NCI-H524 (cell line): ENCODE measurements around the gene SETDB2.
"Not testable (repeated sequence)": the region's sequence is repeated elsewhere in the genome, so short reads cannot be mapped to it uniquely, and the experiment has no call there.

ENCODE experiments used
- DNase-seq, 2 experiments: peaks; one replicate each; lab custom pipeline; 2025; lab: John Stamatoyannopoulos, UW

The SETDB2 gene

DNA sequence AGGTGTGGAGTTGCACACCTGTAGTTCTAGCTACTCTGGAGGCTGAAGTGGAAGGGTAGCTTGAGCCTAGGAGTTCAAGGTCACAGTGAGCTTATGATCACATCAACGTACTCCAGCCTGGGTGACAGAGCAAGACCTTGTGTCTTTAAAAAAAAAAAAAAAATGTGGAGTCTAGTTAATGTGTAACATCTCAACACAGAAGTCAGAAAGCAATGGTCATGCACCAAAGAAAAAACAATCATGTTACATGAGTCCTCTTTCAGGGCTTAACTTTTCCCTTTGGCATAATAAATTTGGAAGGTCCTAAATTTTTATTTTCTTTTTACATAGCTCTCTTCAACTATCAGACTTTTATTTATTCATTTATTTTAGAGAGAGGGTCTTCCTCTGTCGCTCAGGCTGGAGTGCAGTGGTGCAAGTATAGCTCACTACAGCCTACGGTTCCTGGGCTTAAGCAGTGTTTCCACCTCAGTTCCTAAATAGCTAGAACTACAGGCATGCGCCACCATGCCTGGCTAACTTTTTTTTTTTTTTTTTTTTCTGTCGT is 22.3 kb downstream of the SETDB2 start:
- no peak for DNase-seq

DNA sequence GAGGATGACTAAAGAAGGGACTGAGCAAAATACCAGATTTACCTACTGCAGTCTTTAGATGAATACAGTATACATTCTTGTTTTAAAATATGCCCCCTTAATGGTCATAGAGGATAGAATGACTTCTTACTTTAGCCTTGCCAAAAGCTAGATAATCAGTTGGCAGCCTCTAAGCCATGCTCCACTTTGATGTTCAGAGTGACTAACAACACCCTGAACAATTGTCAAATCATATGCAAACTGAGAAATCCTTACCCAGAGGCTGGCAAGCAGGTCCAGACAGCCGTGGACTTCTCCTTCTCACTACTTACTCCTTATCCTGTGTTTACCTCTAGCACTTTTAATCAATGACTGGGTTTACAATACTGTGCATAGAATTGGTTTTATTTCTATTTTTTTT is 28.1 kb downstream of the SETDB2 start:
- DNase-seq: no peak

DNA sequence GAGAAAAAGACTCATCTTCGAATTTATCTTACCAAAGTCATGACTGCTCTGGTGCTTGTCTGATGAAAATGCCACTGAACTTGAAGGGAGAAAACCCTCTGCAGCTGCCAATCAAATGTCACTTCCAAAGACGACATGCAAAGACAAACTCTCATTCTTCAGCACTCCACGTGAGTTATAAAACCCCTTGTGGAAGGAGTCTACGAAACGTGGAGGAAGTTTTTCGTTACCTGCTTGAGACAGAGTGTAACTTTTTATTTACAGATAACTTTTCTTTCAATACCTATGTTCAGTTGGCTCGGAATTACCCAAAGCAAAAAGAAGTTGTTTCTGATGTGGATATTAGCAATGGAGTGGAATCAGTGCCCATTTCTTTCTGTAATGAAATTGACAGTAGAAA is 32.5 kb downstream of the SETDB2 start:
- DNase-seq: no peak

DNA sequence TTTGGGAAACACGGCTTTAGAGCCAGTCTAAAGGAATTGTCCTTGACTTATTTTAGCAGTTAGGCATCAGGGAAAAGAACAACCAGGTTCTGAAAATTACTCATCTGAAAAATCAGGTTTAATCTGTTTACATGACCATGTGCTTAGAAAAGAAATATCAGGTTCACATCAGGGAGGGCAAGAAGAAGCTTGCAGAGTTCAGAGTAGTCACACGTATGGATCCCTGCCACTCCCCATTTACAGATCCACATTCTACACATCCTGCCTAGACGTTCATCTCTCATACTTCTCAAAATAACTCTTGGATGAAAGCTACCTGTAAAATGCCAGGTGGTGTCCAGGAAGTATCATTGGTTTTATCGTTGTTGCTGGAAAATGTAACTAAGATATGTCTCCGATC is 37.7 kb downstream of the SETDB2 start:
- no peak for DNase-seq

DNA sequence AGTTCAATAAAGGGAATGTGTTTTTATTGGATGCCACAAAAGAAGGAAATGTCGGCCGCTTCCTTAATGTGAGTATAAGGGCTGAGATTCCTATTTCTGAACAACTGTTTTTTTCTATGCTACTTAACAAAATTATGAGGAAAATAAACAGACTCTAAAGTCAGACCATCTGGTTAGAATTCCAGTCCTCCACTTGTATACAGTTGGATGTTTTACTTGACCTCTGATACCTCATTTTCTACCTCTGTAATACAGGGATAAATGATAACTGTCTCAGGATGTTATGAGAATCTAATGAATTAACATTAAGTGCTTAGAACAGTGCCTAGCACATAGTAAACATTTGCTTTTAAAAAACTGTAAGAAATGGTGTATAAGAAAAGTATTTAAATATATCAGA is 44.5 kb downstream of the SETDB2 start:
- DNase-seq: no peak

DNA sequence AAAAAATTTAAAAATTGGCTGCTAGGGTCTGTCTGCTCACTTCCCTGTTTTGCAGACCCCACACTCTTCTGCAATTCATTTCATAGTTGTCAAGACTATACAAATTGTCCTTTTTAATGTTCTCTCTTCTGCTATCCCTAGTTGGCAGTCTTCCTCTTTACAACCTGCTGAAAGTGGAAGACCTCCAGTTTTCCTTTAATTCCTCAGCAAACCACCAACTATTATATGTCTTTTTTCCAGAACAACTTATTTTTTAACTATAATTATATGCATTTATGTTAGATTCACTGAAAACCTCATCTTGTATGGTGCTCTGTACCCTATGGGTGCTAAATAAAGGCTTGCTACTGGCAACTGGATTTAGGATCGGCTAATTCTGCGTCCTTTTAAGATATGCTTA is 50.6 kb downstream of the SETDB2 start:
- DNase-seq: no peak

DNA sequence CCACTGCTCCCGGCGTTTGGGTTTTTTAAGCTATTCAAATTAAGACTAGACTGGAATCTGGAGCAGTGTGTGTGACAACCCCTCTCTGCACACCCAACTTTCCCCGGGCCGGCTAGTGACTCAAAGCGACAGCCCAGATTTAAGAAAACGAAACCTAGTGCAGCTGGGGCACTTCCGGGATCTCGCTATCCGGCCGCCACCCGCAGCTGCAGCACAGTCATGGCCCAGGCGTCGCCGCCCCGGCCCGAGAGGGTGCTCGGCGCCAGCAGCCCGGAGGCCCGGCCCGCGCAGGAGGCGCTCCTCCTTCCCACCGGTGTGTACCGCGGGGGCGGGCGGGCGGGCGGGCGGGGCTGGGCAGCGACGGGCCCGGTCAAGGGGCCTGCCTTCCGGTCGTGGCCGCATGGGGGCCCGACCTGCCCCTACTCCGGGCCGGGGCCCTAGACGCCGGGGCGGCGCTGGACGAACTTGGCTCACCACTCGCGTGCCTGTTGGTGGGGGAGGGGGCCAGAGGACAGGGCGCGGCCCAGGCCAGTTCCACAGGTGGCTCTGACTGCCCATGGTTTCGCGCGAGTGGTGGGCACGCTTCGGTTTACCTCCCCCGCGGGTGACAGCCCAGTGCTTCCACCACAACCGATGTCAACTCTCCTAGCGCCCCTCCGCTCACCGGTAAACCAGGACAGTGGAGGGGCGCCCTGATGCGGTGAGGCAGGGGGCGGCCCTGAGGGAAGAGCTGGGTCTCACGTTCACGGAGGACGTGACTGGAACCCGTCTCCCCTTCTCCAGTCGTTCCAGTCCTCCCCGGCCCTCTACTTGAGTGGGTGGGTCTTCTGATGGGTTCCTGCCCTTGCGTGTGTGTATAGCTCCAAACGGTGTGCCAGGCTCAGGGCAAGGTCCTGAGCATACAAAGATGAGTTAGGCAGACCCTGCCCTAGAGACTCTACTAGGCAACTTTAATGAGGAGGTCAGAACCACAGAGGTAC is 52.0 kb downstream of the SETDB2 start, which contains the start of gene PHF11:
TSS of gene PHF11 (plus strand) at position 171 of the 980 bp plus-strand sequence. CDS start at position 220, 49 bp downstream.
- DNase-seq: no peak

DNA sequence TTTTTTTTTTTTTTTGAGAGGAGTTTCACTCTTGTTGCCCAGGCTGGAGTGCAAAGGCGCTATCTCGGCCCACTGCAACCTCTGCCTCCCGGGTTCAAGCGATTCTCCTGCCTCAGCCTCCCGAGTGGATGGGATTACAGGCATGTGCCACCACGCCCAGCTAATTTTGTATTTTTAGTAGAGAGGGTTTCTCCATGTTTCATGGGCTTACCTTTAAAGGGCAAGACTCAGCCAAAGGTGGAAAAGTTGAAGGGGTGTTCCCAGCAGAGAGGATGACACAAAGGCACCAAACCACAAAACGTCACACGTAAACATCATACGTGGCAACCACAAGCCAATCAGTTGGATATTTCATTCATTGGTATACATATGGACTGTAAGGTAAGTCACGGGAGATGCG is 52.8 kb downstream of the SETDB2 start:
- DNase-seq: not testable (repeated sequence)

DNA sequence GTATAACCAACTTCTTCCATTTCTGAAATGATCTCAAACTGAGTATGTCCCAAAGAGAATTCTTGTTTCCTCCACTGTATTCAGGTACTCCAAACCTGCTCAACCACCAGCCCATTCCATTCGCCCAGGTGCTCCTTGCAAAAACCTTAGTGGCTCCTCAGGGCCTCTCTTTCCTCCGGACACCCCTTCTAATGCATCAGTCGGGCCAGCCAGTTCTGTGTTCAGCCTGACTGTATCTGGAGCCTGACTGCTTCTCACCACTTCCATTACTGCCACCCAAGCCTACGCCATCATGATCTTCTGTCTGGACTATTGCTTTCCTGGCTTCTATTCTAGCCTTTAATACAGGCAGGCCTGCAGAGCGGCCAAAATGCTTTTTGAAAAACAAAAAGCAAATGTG is 53.2 kb downstream of the SETDB2 start:
- DNase-seq: no peak

DNA sequence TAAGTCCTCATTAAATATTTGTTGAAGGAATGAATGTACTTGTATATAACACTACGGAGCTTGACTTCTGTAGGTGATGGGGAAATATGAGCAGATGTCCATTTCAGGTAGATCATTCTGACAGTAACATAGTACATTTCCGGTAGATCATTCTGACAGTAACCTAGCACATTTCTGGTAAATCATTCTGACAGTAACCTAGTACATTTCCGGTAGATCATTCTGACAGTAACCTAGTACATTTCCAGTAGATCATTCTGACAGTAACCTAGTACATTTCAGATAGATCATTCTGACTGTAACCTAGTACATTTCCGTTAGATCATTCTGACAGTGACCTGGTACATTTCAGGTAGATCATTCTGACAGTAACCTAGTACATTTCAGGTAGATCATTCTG is 54.1 kb downstream of the SETDB2 start:
- DNase-seq: no peak

DNA sequence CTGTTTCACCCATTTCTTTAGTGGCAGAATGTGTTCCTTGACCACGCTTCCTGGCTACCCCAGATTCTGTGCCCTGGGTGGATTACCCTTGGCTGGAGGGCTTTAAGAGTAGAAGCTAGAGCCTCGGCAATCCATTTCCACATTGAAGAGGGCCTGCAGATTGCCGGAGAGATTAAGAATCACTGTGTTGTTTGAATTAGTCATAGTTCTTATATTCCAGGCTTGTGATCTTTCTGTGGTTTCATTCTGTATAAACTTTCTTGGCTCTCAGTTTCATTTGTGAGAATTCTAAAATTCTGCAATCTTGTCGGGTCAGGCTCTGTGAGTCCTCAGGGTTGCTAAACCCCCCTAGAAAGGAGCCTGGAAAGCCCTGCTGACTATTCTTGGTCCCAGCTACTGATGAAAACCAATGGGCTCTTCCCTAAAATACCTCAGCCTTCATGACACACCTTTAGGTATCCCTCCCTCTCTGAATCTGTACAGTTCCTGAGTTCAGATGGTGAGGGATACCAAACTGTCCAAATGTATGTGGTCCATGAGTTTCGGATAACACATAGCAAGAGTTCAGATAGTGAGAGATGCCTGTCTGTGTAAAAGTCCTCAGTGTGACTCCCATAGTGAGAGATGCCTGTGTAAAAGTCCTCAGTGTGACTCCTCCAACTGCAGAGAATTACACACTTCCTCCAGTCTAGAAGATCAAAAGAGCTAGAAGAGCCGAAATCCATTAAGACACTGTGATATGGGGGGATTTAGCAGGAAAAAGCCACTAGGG is 56.0 kb downstream of the SETDB2 start:
- no peak for DNase-seq

DNA sequence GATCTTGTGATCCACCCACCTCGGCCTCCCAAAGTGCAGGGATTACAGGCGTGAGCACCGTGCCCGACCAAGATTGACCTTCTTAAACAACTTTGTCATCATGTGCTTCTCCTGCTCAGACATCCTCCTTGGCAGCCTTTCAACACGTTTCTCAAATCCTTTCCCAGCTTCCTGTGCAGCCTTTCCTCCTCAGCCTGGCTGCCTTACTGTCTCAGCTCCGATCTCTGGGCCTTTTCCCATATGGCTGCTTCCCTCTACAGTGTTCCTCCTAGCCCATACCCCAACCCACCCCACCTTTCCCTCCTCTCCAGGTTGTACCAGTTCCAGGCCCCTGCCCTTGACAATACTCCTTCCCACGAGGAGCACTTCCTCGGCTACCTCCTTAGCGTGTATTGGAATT is 58.9 kb downstream of the SETDB2 start:
- DNase-seq: no peak

DNA sequence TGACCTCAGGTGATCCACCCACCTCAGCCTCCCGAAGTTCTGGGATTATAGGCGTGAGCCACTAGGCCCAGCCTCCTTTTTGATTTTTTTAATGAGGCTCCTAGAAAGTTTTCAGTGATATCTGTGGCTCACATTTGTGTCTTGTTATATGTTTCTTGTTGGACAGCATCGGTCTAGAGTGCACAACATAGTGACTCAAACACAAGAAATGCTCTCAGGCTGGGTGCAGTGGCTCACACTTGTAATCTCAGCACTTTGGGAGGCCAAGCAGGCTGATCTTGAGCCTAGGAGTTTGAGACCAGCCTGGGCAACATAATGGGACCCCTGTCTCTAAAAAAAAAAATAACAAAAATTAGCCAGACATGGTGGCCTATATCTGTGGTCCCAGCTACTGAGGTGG is 59.9 kb downstream of the SETDB2 start:
- DNase-seq: no peak

DNA sequence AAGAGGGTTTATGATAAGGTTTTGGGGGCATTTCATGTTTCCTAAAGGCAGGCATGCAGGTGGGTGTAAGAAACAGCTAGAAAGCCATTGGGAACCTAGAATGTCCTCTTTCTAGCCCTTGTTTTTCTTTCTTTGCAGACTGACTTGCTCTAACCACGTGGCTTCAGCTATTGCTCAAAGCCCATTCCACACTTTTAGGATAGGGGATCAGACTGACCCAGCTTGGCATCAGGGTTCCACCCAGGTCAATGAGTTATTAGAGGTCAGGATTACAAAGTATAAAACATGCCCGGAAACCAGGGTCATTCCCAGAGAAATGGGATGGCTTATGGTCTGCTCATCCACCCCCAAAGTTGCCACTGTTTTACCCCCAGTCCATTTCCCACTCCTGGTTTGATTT is 68.5 kb downstream of the SETDB2 start:
- no peak for DNase-seq

DNA sequence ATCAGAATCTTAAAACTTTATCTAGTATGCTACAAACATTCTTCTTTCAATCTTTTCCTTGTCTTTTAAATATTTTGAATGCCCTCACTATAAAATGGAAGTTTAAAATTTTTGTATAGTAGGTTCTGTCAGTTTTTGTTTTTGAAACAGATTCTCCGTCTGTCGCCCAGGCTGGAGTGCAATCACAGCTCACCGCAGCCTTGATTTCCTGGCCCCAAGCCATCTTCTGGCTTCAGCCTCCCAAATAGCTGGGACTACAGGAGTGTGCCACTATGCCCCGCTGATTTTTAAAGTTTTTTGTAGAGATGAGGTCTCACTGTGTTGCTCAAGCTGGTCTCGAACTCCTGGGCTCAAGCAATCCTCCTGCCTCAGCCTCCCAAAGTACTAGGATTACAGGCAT is 72.4 kb downstream of the SETDB2 start:
- DNase-seq: no peak

DNA sequence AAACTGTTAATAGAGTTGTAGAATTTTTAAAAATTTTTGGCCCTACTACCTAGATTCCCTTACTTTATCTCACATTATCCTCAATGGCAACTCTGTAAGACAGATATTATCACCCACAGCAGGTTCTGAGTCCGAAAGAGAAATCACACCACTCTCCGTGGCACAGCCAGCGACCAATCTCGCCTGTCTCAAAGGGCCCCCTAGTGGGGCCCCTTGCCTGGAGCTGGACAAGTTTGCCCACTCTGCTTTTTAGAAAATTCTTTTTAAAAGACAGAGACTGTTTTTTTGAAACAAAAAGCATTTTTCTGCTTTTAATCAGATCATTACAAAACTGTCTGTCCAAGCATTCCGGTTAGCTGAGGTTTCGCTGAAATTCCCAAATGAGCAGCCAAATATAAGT is 73.4 kb downstream of the SETDB2 start:
- DNase-seq: no peak

DNA sequence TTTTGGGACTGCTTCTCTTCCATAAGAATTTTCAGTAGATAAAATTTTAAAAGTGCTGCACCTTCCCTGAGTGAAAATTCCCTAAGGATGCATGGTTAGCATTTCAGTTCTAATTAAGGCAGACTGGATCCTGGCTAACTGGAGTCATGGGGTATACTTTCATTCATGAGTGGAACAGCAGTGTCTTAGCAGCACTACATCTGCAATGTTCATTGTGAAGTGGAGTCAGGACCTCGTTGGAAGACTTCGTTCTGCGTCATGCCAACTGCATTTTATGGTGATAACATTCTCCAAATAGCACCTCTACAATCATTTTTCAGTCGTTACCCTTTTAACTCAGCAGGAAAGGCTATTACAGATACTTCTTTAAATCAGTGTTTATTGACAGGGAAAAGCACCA is 77.2 kb downstream of the SETDB2 start:
- no peak for DNase-seq

DNA sequence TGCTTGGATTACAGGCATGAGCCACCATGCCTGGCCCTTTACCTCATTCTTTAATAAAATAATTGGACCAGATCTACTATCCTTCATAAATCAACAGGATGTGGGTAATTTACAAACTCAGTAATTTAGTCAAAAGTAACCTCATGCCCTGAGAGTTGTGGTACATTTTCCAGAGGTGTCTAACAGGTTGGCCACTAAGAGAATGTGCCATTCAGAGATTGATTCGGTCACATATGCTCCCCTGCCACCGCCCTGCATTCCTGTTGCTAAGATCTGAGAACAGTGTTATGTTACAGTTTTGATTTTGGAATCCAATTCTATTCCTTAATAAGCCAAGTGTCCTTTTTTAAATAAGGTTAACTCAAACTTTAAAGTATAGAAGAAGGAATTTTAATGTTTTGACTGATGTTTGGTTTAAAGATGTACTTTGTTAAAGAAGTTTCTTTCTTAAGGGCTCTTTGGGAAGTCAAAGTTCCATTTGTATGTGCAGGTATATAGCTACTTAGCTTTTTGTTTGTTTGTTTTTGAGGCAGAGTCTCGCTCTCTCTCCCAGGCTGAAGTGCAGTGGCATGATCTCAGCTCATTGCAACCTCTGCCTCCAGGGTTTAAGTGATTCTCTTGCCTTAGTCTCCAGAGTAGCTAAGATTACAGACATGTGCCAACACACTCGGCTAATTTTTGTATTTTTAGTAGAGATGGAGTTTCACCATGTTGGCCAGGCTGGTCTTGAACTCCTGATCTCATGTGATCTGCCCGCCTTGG is 80.8 kb downstream of the SETDB2 start:
- DNase-seq: no peak

DNA sequence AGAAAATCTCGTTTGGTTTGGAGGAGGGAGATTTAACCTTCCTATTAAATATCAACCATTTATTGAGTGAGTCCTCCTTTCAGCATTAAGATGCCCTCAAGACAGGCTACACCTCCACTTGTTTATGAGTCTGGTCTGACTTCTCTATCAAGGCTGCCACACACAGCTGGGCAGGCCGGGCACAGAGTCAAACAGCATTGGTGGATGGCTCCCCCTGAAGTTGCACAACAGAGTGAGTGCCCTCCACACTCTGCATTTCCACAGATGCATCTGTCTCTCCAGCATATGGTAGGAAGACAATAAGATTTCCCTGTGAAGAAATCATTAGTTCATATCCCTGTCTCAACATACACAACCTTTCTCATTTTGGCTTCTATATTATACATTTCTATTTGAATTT is 83.0 kb downstream of the SETDB2 start:
- no peak for DNase-seq

DNA sequence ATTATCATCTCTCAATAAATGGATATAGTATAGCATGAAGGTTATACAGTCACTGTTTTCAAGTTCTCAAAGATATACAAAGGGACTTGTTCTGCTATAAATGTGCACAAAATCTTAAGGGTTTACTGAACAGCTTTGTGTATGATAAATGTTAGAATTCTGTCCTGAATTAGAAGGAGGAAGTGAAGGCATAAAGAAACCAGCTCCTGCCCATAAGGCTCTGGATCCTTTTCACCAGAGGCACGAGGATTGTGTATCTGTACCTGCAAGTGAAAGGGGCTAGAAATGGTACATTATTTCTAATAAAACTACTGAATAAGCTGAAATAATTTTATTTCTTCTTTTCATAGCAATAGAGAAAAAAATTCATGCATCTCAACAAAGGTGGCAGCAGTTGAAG is 84.1 kb downstream of the SETDB2 start:
- no peak for DNase-seq

DNA sequence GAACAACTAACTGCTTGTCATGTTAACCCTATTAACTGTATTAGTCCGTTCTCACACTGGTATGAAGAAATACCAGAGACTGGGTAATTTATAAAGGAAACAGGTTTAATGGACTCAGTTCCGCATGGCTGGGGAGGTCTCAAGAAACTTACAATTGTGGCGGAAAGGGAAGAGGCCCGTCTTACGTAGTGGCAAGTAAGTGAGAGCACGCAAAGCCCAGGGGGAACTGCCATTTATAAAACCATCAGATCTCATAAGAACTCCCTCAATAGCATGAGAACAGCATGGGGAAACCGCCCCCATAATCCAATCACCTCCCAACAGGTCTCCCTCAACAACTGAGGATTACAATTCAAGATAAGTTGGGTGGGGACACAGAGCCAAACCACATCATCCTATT is 86.4 kb downstream of the SETDB2 start:
- DNase-seq: no peak

DNA sequence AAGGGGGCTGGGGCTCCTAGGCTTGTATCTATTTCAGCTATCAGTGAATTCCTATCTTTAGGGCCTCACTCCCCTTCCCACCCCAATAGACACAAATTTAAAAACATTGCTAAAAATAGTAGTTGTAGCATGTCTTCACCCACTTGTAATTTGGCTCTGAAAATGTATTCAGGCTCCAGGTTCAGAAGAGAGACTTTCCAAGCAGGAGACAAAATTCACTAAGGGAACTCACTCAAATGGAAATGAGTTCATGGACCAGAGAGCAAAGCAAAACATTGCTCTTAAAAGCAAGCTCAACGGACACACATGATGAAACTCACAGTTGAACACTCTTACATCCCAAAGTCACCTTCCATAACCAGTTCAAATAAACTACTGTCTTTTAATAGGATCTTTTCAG is 88.5 kb downstream of the SETDB2 start:
- no peak for DNase-seq
